ENCODE measurements around the gene TOMM20L. TPM values are rescaled to one million over a fixed set of nuclear protein-coding genes. Genes with fewer than 3 reads are reported as not detected.

The TOMM20L gene
- total RNA-seq, 2 experiments from 2014 or later, result 0.56 TPM; not detected in 1

DNA sequence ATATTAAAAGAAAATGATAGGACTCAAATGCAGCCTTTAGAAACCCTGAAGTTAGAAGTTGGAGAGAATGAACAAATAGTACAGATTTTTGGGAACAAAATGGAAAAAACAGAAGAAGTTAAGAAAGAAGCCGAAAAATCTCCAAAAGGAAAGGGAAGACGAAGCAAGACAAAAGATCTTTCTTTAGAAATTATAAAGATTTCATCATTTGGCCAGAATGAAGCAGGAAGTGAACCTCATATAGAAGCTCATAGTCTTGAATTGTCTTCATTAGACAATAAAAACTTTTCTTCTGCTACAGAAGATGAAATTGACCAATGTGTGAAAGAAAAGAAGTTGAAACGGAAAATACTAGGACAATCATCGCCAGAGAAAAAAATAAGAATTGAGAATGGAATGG, 31.4 kb upstream of the TOMM20L start:
- H3K27ac Mint-ChIP-seq, result no peak overlapping the region
- intact Hi-C loops (cut with DNase I, micrococcal nuclease), result no loop called here
- peaks cover 4% of the 10 kb centered on the region for H3K4me1 Mint-ChIP-seq (ENCODE audit: low read depth)

DNA sequence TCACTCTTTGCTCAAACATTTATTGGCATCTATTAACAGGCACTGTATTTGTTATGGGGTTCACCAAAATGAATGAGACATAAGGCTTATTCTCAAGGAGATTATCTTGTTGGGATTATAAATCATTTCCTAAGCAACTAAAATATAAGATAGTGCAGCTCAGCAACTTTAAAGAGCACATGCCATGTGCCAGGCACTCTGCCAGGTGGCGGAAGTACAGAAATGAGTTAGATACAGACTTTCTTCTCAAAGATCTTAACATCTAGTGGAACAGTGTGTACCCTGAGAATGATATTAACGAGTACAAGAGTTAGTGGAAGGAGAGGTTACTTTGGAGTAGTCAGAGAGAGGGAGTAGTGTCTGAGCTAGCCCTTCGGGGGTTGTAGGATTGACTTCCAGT, 28.4 kb upstream of the TOMM20L start:
- intact Hi-C loops (cut with DNase I, micrococcal nuclease), result no loop called here
- H3K27ac Mint-ChIP-seq, result no peak overlapping the region
- Histone ChIP-seq H3K36me3 (ENCODE audit: insufficient read depth, low read length) (peaks cover 68% of the 10 kb centered on the region), H3K4me1 (ENCODE audit: insufficient read depth, low read length) (no peaks in the 10 kb centered on the region), H3K4me3 (ENCODE audit: low read length) (no peak overlapping the region), H3K27me3 (ENCODE audit: control insufficient read depth in 1 of 2, insufficient read depth in 2 of 2, low read length in 2 of 2) (no peaks in the 10 kb centered on the region), H3K27ac (ENCODE audit: low read depth in 1 of 2, low read length in 2 of 2) (no peak overlapping the region), H3K9me3 (ENCODE audit: control insufficient read depth in 1 of 2, insufficient read depth in 1 of 2, low read length in 2 of 2) (no peaks in the 10 kb centered on the region)
- no peak for DNase-seq
- POLR2A ChIA-PET, result interaction anchor here (0.9 kb wide), 1 partner anchor 69 kb away, joined by 3 read pairs; the partner anchor contains the start of gene ARID4A
- peaks cover 82% of the 10 kb centered on the region for H3K36me3 Mint-ChIP-seq (ENCODE audit: low read depth)
- CTCF ChIA-PET, result no interaction called here
- ATAC-seq (ENCODE audit: poor library complexity), result no peak
- no peak for TF ChIP-seq CTCF (IDR thresholded peaks at IDR 0.05)
- H3K9me3 Mint-ChIP-seq, result no peaks in the 10 kb centered on the region
- no peak overlapping the region for H3K4me3 Mint-ChIP-seq
- no peaks in the 10 kb centered on the region for H3K27me3 Mint-ChIP-seq
- H3K4me1 Mint-ChIP-seq (ENCODE audit: low read depth), result no peaks in the 10 kb centered on the region

More for the DNA sequence above, 31.4 kb upstream of the TOMM20L start:
- Histone ChIP-seq H3K4me3 (ENCODE audit: low read length) (no peak overlapping the region), H3K27me3 (ENCODE audit: control insufficient read depth in 1 of 2, insufficient read depth in 2 of 2, low read length in 2 of 2) (no peaks in the 10 kb centered on the region), H3K36me3 (ENCODE audit: insufficient read depth, low read length) (peaks cover 74% of the 10 kb centered on the region), H3K27ac (ENCODE audit: low read depth in 1 of 2, low read length in 2 of 2) (no peak overlapping the region), H3K9me3 (ENCODE audit: control insufficient read depth in 1 of 2, insufficient read depth in 1 of 2, low read length in 2 of 2) (no peaks in the 10 kb centered on the region), H3K4me1 (ENCODE audit: insufficient read depth, low read length) (no peaks in the 10 kb centered on the region)
- ATAC-seq (ENCODE audit: poor library complexity) (no peak), DNase-seq (no peak)
- POLR2A ChIA-PET, result no interaction called here
- no peaks in the 10 kb centered on the region for H3K9me3 Mint-ChIP-seq
- CTCF ChIA-PET, result interaction anchor here (1.6 to 1.7 kb wide), 2 partner anchors 12 to 31 kb away, joined by 4 read pairs; partner anchors contain the start of gene TOMM20L
- no peak overlapping the region for H3K4me3 Mint-ChIP-seq
- H3K36me3 Mint-ChIP-seq (ENCODE audit: low read depth), result peaks cover 83% of the 10 kb centered on the region
- no peaks in the 10 kb centered on the region for H3K27me3 Mint-ChIP-seq
- TF ChIP-seq CTCF (IDR thresholded peaks at IDR 0.05), result no peak

GRCh38 chr14:58368956-58369355, 26.8 kb upstream of the TOMM20L start:
- no peaks in the 10 kb centered on the region for H3K27me3 ChIP-seq (ENCODE audit: control insufficient read depth in 1 of 2, insufficient read depth in 2 of 2, low read length in 2 of 2)
- no peak for DNase-seq
- intact Hi-C loops (cut with DNase I, micrococcal nuclease), result no loop called here
- peaks cover 74% of the 10 kb centered on the region for H3K36me3 ChIP-seq (ENCODE audit: insufficient read depth, low read length)
- no peak for ATAC-seq (ENCODE audit: poor library complexity)
- ChIA-PET CTCF (no interaction called here), POLR2A (no interaction called here)
- H3K4me3 ChIP-seq (ENCODE audit: low read length), result no peak overlapping the region
- H3K27ac ChIP-seq (ENCODE audit: low read depth in 1 of 2, low read length in 2 of 2), result no peak overlapping the region
- no peak for TF ChIP-seq CTCF (IDR thresholded peaks at IDR 0.05)
- Mint-ChIP-seq H3K27ac (no peak overlapping the region), H3K36me3 (ENCODE audit: low read depth) (peaks cover 77% of the 10 kb centered on the region), H3K4me3 (no peak overlapping the region), H3K9me3 (no peaks in the 10 kb centered on the region), H3K27me3 (no peaks in the 10 kb centered on the region), H3K4me1 (ENCODE audit: low read depth) (no peaks in the 10 kb centered on the region)
- H3K4me1 ChIP-seq (ENCODE audit: insufficient read depth, low read length), result no peaks in the 10 kb centered on the region
- H3K9me3 ChIP-seq (ENCODE audit: control insufficient read depth in 1 of 2, insufficient read depth in 1 of 2, low read length in 2 of 2), result no peaks in the 10 kb centered on the region

Measured in CD4-positive, alpha-beta T cell (primary cell).